Loucy (cell line): ENCODE results near the gene ZFHX3.

Source experiments
- CTCF ChIP-seq: fragments of 200-600 bp; sonication (generic); conservative IDR thresholded peaks from 2 replicates; pipeline ENCODE4 v1.5.1; 2014; ENCODE audit warnings: mild to moderate bottlenecking, antibody characterized with exemption, low read length
- EZH2phosphoT487 ChIP-seq: fragments of 200-600 bp; IDR thresholded peaks from 2 replicates; pipeline ENCODE4 v1.6.1; 2018; ENCODE audit warnings: antibody characterized with exemption, mild to moderate bottlenecking, moderate library complexity, borderline replicate concordance

GRCh38 chr16:72876221-72876620 is 171.7 kb downstream of the ZFHX3 start:
- TF ChIP-seq CTCF (no peak), EZH2phosphoT487 (no peak)
